Smooth muscle cell (in vitro differentiated cells): ENCODE measurements around the gene NDUFS5. TPM values are rescaled to one million over a fixed set of nuclear protein-coding genes. Genes with fewer than 3 reads are reported as not detected.
A peak's percentile ranks its signal among the peaks of the same experiment; 100 is the strongest.

Source experiments
- DNase-seq: peaks from one replicate; lab custom pipeline; 2025; ENCODE audit not compliant: unreplicated experiment; lab: John Stamatoyannopoulos, UW
- H2AFZ ChIP-seq: fragments of 200-600 bp; sonication (generic); 2 replicates; pipeline ENCODE4 v1.6.0; 2016; ENCODE audit warnings: antibody characterized with exemption, low read depth, mild to moderate bottlenecking
- H3F3A ChIP-seq: fragments of 200-600 bp; sonication (generic); 2 replicates; pipeline ENCODE4 v1.6.0; 2017; ENCODE audit warnings: antibody characterized with exemption, low read depth
- H3K27ac ChIP-seq: fragments of 200-600 bp; sonication (generic); 2 replicates; pipeline ENCODE4 v1.5.1; 2016; ENCODE audit warnings: low read depth, mild to moderate bottlenecking
- H3K27me3 ChIP-seq: fragments of 200-600 bp; sonication (generic); 2 replicates; pipeline ENCODE4 v1.6.1; 2016; ENCODE audit warnings: low read depth, mild to moderate bottlenecking
- H3K36me3 ChIP-seq: fragments of 200-600 bp; sonication (generic); 2 replicates; pipeline ENCODE4 v1.5.1; 2016; ENCODE audit warnings: low read depth
- H3K4me1 ChIP-seq: fragments of 200-600 bp; sonication (generic); 2 replicates; pipeline ENCODE4 v1.5.1; 2016; ENCODE audit warnings: low read depth
- H3K4me2 ChIP-seq: fragments of 200-600 bp; sonication (generic); 2 replicates; pipeline ENCODE4 v1.6.0; 2016; ENCODE audit warnings: mild to moderate bottlenecking
- H3K4me3 ChIP-seq: fragments of 200-600 bp; sonication (generic); 2 replicates; pipeline ENCODE4 v1.5.1; 2016; ENCODE audit warnings: mild to moderate bottlenecking
- H3K79me2 ChIP-seq: fragments of 200-600 bp; sonication (generic); 2 replicates; pipeline ENCODE4 v1.6.0; 2016; ENCODE audit warnings: low read depth, mild to moderate bottlenecking
- H3K9ac ChIP-seq: fragments of 200-600 bp; sonication (generic); 2 replicates; pipeline ENCODE4 v1.6.0; 2016; ENCODE audit warnings: low read depth
- H3K9me3 ChIP-seq: fragments of 200-600 bp; sonication (generic); replicated peaks from 2 replicates; pipeline ENCODE4 v1.5.1; 2016; ENCODE audit warnings: low read depth
- H4K20me1 ChIP-seq: fragments of 200-600 bp; sonication (generic); 2 replicates; pipeline ENCODE4 v1.6.0; 2016; ENCODE audit warnings: low read depth
- WGBS: methylation state at CpG from one replicate; pipeline ENCODE4 v1.1.7; 2016; ENCODE audit warnings: low lambda C conversion rate; 5-methylcytosine and 5-hydroxymethylcytosine counted together
- polyA plus RNA-seq: library from polyadenylated mRNA; unstranded; fragments of >200 nt; fragmentation: Nextera tagmentation; extraction: Ambion mirVana; gene quantifications from 2 replicates; pipeline ENCODE4 v1.2.1, GENCODE V29; 2016
- total RNA-seq: library from RNA; depleted of rRNA; stranded (reverse); fragments of >200 nt; gene quantifications from 2 replicates; pipeline ENCODE4 v1.2.3, GENCODE V29; 2014
- TF ChIP-seq, protein P1 (sequence below): fragments of 200-600 bp; sonication (generic); IDR thresholded peaks from 2 replicates; pipeline ENCODE4 v1.5.1; 2017; ENCODE audit warnings: borderline replicate concordance, mild to moderate bottlenecking, antibody characterized with exemption; ENCODE audit not compliant: insufficient read depth, poor library complexity, severe bottlenecking

The NDUFS5 gene
- total and polyA plus RNA-seq, 2 experiments from 2014 or later, result 831 to 884 TPM

DNA sequence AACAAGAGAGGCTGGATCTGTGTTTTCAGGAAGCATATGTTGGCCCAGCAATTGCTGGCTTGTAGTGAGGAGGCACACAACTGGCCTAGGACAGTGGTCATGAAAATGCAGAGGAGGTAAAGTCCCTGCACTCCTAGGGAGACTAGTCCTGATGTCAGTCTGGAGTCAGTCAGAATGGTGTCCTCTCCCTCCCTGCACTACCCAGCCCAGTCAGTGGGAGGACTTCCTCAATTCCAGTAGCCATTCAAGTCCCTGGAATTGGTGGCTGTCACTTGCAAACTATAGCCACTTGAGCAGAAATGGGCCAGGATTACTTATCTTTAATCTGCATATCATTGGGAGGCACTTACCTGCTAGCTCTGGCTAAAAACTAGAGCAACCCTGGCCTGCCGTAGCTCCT is 18.6 kb downstream of the NDUFS5 start:
- TF ChIP-seq, protein P1, sequence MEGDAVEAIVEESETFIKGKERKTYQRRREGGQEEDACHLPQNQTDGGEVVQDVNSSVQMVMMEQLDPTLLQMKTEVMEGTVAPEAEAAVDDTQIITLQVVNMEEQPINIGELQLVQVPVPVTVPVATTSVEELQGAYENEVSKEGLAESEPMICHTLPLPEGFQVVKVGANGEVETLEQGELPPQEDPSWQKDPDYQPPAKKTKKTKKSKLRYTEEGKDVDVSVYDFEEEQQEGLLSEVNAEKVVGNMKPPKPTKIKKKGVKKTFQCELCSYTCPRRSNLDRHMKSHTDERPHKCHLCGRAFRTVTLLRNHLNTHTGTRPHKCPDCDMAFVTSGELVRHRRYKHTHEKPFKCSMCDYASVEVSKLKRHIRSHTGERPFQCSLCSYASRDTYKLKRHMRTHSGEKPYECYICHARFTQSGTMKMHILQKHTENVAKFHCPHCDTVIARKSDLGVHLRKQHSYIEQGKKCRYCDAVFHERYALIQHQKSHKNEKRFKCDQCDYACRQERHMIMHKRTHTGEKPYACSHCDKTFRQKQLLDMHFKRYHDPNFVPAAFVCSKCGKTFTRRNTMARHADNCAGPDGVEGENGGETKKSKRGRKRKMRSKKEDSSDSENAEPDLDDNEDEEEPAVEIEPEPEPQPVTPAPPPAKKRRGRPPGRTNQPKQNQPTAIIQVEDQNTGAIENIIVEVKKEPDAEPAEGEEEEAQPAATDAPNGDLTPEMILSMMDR, result no peak
- Histone ChIP-seq H3K36me3 (no peaks in the 10 kb centered on the region), H3F3A (peaks cover 16% of the 10 kb centered on the region), H3K4me3 (no peak overlapping the region), H3K4me1 (peaks cover 8% of the 10 kb centered on the region), H3K9ac (no peak overlapping the region), H3K4me2 (no peak overlapping the region), H4K20me1 (no peaks in the 10 kb centered on the region), H3K27me3 (no peaks in the 10 kb centered on the region), H3K27ac (no peak overlapping the region), H3K9me3 (no peaks in the 10 kb centered on the region), H3K79me2 (no peaks in the 10 kb centered on the region), H2AFZ (no peak overlapping the region)
- WGBS, result 96% methylated on average over 1 of the region's 1 CpG
- no peak for DNase-seq

DNA sequence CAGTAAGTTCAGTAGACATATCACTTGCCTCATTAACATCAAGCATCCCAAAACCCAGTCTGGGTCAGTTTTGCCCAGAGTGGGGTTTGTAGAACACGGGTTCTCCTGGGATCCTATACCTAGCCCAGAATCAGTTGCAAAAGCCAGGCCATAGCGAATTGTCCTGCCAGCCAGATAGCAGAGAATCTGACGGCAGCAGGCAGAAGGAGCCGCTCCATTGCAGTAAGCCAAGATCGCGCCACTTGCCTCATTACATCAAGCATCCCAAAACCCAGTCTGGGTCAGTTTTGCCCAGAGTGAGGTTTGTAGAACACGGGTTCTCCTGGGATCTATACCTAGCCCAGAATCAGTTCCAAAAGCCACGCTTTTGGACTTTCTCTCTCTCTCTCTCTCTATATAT is 19.1 kb downstream of the NDUFS5 start:
- Histone ChIP-seq H3K36me3 (no peaks in the 10 kb centered on the region), H3K4me3 (no peak overlapping the region), H3K79me2 (no peaks in the 10 kb centered on the region), H2AFZ (no peak overlapping the region), H3K27me3 (no peaks in the 10 kb centered on the region), H3K9ac (no peak overlapping the region), H3K27ac (no peak overlapping the region), H3F3A (peaks cover 16% of the 10 kb centered on the region), H3K9me3 (no peaks in the 10 kb centered on the region), H4K20me1 (no peaks in the 10 kb centered on the region), H3K4me2 (no peak overlapping the region), H3K4me1 (peaks cover 8% of the 10 kb centered on the region)
- TF ChIP-seq, protein P1, result no peak
- no peak for DNase-seq
- WGBS, result 89% methylated on average over 8 of the region's 8 CpGs

DNA sequence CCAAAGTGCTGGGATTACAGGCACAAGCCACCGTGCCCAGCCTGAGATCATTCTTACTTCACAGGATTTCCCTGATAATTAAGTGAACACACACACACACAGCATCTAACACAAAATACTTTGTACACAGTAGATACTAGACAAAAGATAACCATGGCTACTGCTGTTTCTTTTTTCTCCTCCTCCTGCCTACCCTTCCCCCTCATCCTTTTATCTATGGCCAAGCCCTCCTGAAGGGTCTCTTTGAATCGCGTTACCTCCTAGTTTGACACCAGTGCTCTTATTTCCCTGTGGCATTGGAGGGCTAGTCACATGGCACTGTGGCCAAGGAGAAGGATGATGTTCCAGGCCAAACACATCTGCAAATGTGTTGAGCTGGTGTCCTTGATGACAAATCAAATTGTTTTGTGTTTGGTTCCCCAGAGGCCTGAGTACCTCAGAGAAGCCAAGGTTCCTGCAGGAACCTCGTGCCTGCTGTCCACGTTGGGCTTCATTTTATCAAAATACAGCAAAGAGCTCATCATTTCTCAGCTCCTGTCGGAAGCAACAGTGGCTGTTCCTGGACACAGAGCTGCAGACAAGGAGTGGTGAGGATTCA is 20.6 kb downstream of the NDUFS5 start:
- WGBS, result 66% methylated on average over 6 of the region's 6 CpGs
- TF ChIP-seq, protein P1, result no peak
- Histone ChIP-seq H3K4me2 (peak overlapping the region; percentile 65), H3K27me3 (no peaks in the 10 kb centered on the region), H2AFZ (no peak overlapping the region), H3K36me3 (no peaks in the 10 kb centered on the region), H3F3A (peaks cover 16% of the 10 kb centered on the region), H3K79me2 (no peaks in the 10 kb centered on the region), H4K20me1 (no peaks in the 10 kb centered on the region), H3K9me3 (no peaks in the 10 kb centered on the region), H3K4me1 (peaks cover 8% of the 10 kb centered on the region), H3K27ac (peak overlapping the region; percentile 96), H3K9ac (peak overlapping the region; percentile 73), H3K4me3 (no peak overlapping the region)
- DNase-seq, result no peak
